ENCODE data around the gene NCR2. TPM values are rescaled to one million over a fixed set of nuclear protein-coding genes. Genes with fewer than 3 reads are reported as not detected.

NCR2 gene
- total RNA-seq, 1 donor from 2014 or later: not detected

DNA sequence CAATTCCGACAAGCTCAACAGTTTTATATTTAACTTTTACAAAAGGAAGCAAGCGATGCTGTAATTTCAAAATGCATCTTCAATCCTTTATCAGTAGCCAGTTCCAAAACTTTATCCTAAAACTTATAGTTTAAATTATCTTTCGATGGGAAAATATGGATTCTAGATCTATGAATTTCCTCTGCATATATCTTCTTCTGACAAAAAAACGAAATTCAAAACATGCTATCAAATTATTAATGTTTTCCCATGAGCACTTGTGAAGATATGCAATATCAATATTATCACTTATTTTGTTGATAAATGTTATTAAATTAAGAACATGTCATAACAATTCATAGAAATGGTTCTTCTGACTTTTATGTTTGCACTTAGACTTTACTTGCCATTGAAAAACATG lies 2.3 kb downstream of the NCR2 start:
- TF ChIP-seq, protein P1, sequence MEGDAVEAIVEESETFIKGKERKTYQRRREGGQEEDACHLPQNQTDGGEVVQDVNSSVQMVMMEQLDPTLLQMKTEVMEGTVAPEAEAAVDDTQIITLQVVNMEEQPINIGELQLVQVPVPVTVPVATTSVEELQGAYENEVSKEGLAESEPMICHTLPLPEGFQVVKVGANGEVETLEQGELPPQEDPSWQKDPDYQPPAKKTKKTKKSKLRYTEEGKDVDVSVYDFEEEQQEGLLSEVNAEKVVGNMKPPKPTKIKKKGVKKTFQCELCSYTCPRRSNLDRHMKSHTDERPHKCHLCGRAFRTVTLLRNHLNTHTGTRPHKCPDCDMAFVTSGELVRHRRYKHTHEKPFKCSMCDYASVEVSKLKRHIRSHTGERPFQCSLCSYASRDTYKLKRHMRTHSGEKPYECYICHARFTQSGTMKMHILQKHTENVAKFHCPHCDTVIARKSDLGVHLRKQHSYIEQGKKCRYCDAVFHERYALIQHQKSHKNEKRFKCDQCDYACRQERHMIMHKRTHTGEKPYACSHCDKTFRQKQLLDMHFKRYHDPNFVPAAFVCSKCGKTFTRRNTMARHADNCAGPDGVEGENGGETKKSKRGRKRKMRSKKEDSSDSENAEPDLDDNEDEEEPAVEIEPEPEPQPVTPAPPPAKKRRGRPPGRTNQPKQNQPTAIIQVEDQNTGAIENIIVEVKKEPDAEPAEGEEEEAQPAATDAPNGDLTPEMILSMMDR (IDR thresholded peaks at IDR 0.05): no peak
- no peak for DNase-seq (ENCODE audit: low spot score)
- peaks cover 54% of the 10 kb centered on the region for H3K27me3 Mint-ChIP-seq (ENCODE audit: low read depth)
- H3K4me1 Mint-ChIP-seq (ENCODE audit: low read depth): no peaks in the 10 kb centered on the region
- H3K36me3 Mint-ChIP-seq (ENCODE audit: low read depth): peaks cover 2% of the 10 kb centered on the region
- no peak overlapping the region for H3K4me3 Mint-ChIP-seq (ENCODE audit: unreplicated experiment)
- H3K27ac Mint-ChIP-seq (ENCODE audit: unreplicated experiment): no peak overlapping the region
- no peaks in the 10 kb centered on the region for H3K9me3 Mint-ChIP-seq (ENCODE audit: low read depth)

DNA sequence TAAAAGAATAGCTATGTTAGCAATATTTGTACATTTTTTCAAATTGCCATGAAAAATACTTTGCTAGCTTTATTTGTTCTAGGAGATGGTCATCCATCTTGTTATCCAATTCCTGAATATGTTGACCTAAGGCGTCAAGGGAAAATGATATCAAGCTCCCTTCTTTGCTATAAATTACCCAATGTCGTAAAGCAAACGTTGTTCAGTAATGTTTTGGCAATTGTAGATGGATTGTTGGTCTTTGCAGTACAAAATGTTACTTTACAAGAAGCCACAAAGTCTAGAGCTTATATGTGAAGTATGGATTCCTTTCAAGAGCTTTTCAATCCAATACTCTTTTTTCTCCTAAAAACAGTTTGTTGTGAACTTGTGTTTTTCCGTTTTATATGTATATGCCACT lies 3.3 kb downstream of the NCR2 start:
- no peak overlapping the region for H3K4me3 Mint-ChIP-seq (ENCODE audit: unreplicated experiment)
- H3K36me3 Mint-ChIP-seq (ENCODE audit: low read depth): peaks cover 2% of the 10 kb centered on the region
- no peak for DNase-seq (ENCODE audit: low spot score)
- no peak overlapping the region for H3K27ac Mint-ChIP-seq (ENCODE audit: unreplicated experiment)
- H3K4me1 Mint-ChIP-seq (ENCODE audit: low read depth): no peaks in the 10 kb centered on the region
- H3K27me3 Mint-ChIP-seq (ENCODE audit: low read depth): peaks cover 58% of the 10 kb centered on the region
- TF ChIP-seq, protein P1 (IDR thresholded peaks at IDR 0.05): no peak
- no peaks in the 10 kb centered on the region for H3K9me3 Mint-ChIP-seq (ENCODE audit: low read depth)

DNA sequence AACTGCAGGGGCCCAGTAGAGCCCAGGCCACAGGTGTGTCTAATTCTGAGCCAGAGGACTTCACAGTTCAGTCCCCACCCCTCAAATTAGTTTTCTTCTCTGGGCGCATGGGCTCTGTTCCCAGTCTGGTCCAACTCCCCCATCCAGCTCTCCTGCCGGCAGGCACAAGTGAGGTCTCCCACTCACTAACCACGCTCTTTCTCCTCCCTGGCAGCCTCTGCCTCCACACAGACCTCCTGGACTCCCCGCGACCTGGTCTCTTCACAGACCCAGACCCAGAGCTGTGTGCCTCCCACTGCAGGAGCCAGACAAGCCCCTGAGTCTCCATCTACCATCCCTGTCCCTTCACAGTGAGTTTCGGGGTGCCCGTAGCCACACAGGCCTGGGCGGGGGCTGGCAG lies 6.2 kb downstream of the NCR2 start:
- Mint-ChIP-seq H3K27ac (ENCODE audit: unreplicated experiment) (no peak overlapping the region), H3K27me3 (ENCODE audit: low read depth) (peaks cover 72% of the 10 kb centered on the region), H3K4me3 (ENCODE audit: unreplicated experiment) (no peak overlapping the region)

DNA sequence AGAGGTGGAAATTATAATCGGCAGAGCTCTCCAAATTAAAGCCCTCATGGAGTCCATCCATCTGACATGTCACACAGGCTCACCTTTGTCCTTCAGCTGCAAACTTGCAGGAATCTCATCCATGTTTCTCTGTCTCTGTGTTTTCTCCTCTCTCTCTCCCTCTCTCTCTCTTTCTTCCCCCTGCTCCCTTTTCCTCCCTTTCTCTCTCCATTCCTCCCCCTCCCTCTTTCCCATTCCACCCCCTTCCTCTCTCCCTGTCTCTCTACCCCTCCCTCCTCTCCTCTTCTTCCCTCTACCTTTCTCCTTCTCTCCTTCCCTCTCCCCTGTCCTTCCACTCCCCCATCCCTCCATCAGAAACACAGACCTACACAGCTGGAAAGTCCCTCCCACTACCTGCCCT lies 6.8 kb downstream of the NCR2 start:
- no peaks in the 10 kb centered on the region for H3K9me3 Mint-ChIP-seq (ENCODE audit: low read depth)
- no peaks in the 10 kb centered on the region for H3K4me1 Mint-ChIP-seq (ENCODE audit: low read depth)
- no peak for DNase-seq (ENCODE audit: low spot score)
- TF ChIP-seq, protein P1 (IDR thresholded peaks at IDR 0.05): no peak
- no peak overlapping the region for H3K27ac Mint-ChIP-seq (ENCODE audit: unreplicated experiment)
- no peak overlapping the region for H3K4me3 Mint-ChIP-seq (ENCODE audit: unreplicated experiment)
- H3K36me3 Mint-ChIP-seq (ENCODE audit: low read depth): peaks cover 3% of the 10 kb centered on the region
- peaks cover 71% of the 10 kb centered on the region for H3K27me3 Mint-ChIP-seq (ENCODE audit: low read depth)

More for the DNA sequence above, 6.2 kb downstream of the NCR2 start:
- DNase-seq (ENCODE audit: low spot score): no peak
- Mint-ChIP-seq H3K4me1 (ENCODE audit: low read depth) (no peaks in the 10 kb centered on the region), H3K9me3 (ENCODE audit: low read depth) (no peaks in the 10 kb centered on the region), H3K36me3 (ENCODE audit: low read depth) (peaks cover 3% of the 10 kb centered on the region)
- TF ChIP-seq, protein P1 (IDR thresholded peaks at IDR 0.05): no peak

DNA sequence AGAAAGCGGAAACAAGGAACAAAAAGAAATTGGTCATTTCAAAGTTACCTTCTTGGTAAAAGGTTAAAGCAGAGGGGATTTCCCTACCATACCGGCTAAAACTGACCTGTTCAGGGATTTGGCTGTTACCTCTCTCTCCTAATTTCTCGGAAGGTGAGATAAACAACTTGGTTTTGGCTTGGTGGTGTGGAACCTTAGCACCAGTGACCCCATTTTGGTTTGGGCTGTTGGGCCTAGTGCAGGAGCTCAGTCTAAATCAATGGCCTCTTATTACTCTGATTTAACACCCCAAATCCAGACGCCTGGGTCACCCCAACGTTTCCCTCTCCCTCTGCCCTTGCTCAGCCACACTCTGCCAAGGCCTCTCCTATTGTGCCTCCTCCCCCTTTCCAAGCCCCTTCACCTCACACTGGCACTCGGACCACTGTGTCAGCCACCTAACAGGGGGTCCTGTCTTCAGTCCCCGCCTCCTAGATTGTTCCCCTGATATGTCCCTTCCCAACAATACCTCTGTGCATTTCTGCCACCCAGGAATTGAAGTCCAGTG lies 8.3 kb downstream of the NCR2 start:
- TF ChIP-seq, protein P1 (IDR thresholded peaks at IDR 0.05): no peak
- Mint-ChIP-seq H3K4me3 (ENCODE audit: unreplicated experiment) (no peak overlapping the region), H3K27ac (ENCODE audit: unreplicated experiment) (no peak overlapping the region), H3K27me3 (ENCODE audit: low read depth) (peaks cover 66% of the 10 kb centered on the region), H3K9me3 (ENCODE audit: low read depth) (peaks cover 8% of the 10 kb centered on the region), H3K36me3 (ENCODE audit: low read depth) (peaks cover 3% of the 10 kb centered on the region), H3K4me1 (ENCODE audit: low read depth) (no peaks in the 10 kb centered on the region)
- DNase-seq (ENCODE audit: low spot score): no peak

Data from chondrocyte (in vitro differentiated cells).